ENCODE results near the gene C1orf21. TPM values are rescaled to one million over a fixed set of nuclear protein-coding genes. Genes with fewer than 3 reads are reported as not detected.
A peak's percentile ranks its signal among the peaks of the same experiment; 100 is the strongest.
"Not testable (repeated sequence)": the region's sequence is repeated elsewhere in the genome, so short reads cannot be mapped to it uniquely, and the experiment has no call there.

Gene C1orf21
- total RNA-seq, 1 donor from 2014 or later, result 44.6 TPM

DNA sequence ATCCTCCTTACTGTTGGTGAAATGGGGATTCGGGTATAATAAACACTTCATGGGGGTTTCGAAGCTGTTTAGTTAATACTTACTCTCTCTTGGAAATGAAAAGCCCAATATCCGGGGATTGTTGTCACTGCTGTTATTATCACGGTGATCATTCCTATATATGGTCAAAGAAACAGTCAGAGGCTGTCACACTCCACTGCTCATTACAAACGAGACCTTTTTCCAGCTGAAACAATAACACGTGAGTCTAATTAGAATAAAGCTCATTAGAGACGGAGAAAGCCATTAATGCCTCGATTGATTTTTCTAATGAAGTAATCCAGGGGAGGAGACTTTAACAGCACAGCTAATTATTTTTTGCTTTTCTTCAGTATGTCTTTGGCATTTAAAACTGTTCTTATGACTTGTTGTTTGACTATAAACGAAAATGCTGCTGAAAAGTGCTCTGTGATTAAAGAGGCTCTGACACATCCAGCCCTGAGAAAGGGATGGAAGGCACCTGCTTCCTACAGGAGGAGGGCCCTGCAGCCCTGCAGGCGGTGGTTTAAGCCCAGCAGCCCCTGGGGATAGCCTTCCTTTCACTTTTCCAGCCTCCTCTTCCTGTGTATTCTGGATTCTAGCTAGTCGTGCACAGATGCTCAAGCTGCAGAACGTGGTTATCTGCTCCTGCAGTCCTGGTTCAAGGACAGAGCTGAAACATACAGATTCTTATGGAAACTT is 224.2 kb downstream of the C1orf21 start:
- Mint-ChIP-seq H3K27me3 (no peaks in the 10 kb centered on the region), H3K27ac (peak overlapping the region; percentile 14), H3K36me3 (peaks cover 11% of the 10 kb centered on the region), H3K4me1 (ENCODE audit: unreplicated experiment) (peaks cover 17% of the 10 kb centered on the region), H3K4me3 (no peak overlapping the region), H3K9me3 (peaks cover 4% of the 10 kb centered on the region)
- no peak for DNase-seq (ENCODE audit: extremely low spot score, unreplicated experiment)
- TF ChIP-seq CTCF (conservative IDR thresholded peaks at IDR 0.05), result no peak

DNA sequence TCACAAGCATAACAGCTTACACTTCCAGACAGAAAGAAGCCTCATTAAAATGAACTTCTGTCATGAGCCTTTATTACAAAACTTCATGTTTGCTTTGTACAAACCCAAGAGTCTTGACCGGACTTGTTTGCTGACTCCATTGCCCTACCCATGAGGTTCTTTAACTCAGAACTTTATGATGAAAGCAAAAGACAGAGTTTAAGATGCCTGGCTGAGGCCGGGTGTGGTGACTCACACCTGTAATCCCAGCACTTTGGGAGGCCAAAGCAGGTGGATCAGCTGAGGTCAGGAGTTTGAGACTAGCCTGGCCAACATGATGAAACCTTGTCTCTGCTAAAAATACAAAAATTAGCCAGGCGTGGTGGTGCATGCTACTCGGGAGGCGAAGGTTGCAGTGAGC is 225.4 kb downstream of the C1orf21 start:
- H3K27me3 Mint-ChIP-seq; H3K9me3 Mint-ChIP-seq; DNase-seq (ENCODE audit: extremely low spot score, unreplicated experiment); H3K4me3 Mint-ChIP-seq; H3K27ac Mint-ChIP-seq: not testable (repeated sequence)
- H3K36me3 Mint-ChIP-seq, result peaks cover 11% of the 10 kb centered on the region
- H3K4me1 Mint-ChIP-seq (ENCODE audit: unreplicated experiment), result peaks cover 17% of the 10 kb centered on the region

DNA sequence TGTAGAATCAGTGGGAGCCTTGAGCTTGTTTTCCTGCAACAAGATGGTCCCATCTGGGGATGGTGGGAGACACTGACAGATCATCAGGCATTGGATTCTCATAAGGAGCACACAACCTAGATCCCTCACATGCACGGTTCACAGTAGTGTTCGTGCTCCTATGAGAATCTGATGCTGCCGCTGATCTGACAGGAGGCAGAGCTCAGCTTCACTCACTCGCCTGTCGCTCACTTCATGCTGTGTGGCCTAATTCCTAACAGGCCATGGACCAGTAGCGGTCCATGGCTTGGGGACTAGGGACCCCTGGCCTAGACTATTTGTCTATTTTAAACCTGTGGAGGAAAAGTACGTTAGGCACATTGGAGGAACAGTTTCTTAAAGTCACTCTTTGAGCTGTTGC is 227.8 kb downstream of the C1orf21 start:
- TF ChIP-seq CTCF (conservative IDR thresholded peaks at IDR 0.05), result no peak
- no peaks in the 10 kb centered on the region for H3K27me3 Mint-ChIP-seq
- no peak overlapping the region for H3K27ac Mint-ChIP-seq

DNA sequence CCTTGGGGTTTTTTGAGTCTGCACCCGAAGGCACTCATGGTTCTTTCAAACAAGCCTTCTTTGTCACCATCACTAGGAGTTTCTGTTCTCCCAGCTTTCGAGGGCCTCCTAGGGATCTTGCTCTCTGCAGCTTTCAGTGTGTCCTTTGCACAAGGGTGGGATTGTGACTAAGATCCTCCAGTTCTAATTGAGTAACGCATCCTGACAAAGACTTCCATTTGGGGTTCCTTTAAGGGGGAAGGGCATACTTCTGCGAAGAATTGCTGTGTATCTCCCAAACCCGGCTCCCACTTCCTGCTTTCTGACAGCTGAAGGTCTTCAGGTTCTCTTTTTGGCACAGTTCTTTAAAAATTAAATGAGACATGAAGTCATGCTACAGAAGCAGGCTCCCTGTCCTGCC is 228.5 kb downstream of the C1orf21 start:
- H3K4me3 Mint-ChIP-seq, result no peak overlapping the region
- no peak for TF ChIP-seq CTCF (conservative IDR thresholded peaks at IDR 0.05)
- no peaks in the 10 kb centered on the region for H3K27me3 Mint-ChIP-seq
- no peaks in the 10 kb centered on the region for H3K9me3 Mint-ChIP-seq
- no peak overlapping the region for H3K27ac Mint-ChIP-seq
- no peak for DNase-seq (ENCODE audit: extremely low spot score, unreplicated experiment)
- peaks cover 15% of the 10 kb centered on the region for H3K36me3 Mint-ChIP-seq
- peaks cover 10% of the 10 kb centered on the region for H3K4me1 Mint-ChIP-seq (ENCODE audit: unreplicated experiment)

More for the DNA sequence above, 227.8 kb downstream of the C1orf21 start:
- DNase-seq (ENCODE audit: extremely low spot score, unreplicated experiment), result no peak
- H3K9me3 Mint-ChIP-seq, result peaks cover under 1% of the 10 kb centered on the region
- H3K4me1 Mint-ChIP-seq (ENCODE audit: unreplicated experiment), result peaks cover 13% of the 10 kb centered on the region
- peaks cover 13% of the 10 kb centered on the region for H3K36me3 Mint-ChIP-seq
- H3K4me3 Mint-ChIP-seq, result no peak overlapping the region

GRCh38 chr1:184616504-184616903 is 229.7 kb downstream of the C1orf21 start:
- no peak for DNase-seq (ENCODE audit: extremely low spot score, unreplicated experiment)
- Mint-ChIP-seq H3K9me3 (no peaks in the 10 kb centered on the region), H3K4me1 (ENCODE audit: unreplicated experiment) (peaks cover 5% of the 10 kb centered on the region), H3K36me3 (peaks cover 14% of the 10 kb centered on the region), H3K27me3 (no peaks in the 10 kb centered on the region), H3K27ac (no peak overlapping the region), H3K4me3 (no peak overlapping the region)
- TF ChIP-seq CTCF (conservative IDR thresholded peaks at IDR 0.05), result no peak

GRCh38 chr1:184617433-184618029 is 230.7 kb downstream of the C1orf21 start:
- no peak for TF ChIP-seq CTCF (conservative IDR thresholded peaks at IDR 0.05)
- no peak for DNase-seq (ENCODE audit: extremely low spot score, unreplicated experiment)
- Mint-ChIP-seq H3K27me3 (no peaks in the 10 kb centered on the region), H3K4me3 (no peak overlapping the region), H3K4me1 (ENCODE audit: unreplicated experiment) (peaks cover 12% of the 10 kb centered on the region), H3K9me3 (no peaks in the 10 kb centered on the region), H3K36me3 (peaks cover 19% of the 10 kb centered on the region), H3K27ac (no peak overlapping the region)
